Stimulated activated CD8-positive, alpha-beta memory T cell treated with anti-CD3 and anti-CD28 coated beads, Interleukin-7, amount 100 ng/mL, for 48 hours (primary cell): ENCODE results near the gene JCHAIN.
"Not testable (repeated sequence)": the region's sequence is repeated elsewhere in the genome, so short reads cannot be mapped to it uniquely, and the experiment has no call there.

ENCODE experiments used
- DNase-seq, 2 donors: peaks; one replicate each; pipeline ENCODE4 v3.0.0-alpha.2; 2020; ENCODE audit warnings: low read depth in 1 of 2; ENCODE audit errors: extremely low read depth in 1 of 2

JCHAIN gene

GRCh38 chr4:70650741-70651140, 15.6 kb downstream of the JCHAIN start:
- DNase-seq, result not testable (repeated sequence)

DNA sequence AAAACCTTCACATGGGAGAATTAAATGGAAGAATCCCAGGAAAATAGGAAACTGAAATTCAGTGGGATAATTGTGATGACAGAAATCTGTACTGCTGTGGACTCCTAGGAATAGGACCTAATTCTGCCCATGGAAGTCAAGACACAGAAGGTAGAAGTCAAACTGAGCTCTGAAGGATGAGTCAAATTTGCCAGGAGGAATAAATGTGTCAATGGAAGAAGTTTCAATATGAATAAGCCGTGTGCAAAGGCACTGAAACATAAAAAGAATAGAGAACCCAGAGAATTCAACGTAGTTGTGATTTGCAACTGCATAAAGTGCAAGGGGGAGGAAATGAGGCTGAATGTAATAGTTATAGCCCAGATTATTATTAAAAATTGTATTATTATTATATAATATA, 26.1 kb downstream of the JCHAIN start:
- DNase-seq, result no peak

- DNase-seq, result no peak
Observed at GRCh38 chr4:70637239-70637913, 28.9 kb downstream of the JCHAIN start.

- no peak for DNase-seq
Observed at GRCh38 chr4:70634482-70634881, 31.8 kb downstream of the JCHAIN start.

DNA sequence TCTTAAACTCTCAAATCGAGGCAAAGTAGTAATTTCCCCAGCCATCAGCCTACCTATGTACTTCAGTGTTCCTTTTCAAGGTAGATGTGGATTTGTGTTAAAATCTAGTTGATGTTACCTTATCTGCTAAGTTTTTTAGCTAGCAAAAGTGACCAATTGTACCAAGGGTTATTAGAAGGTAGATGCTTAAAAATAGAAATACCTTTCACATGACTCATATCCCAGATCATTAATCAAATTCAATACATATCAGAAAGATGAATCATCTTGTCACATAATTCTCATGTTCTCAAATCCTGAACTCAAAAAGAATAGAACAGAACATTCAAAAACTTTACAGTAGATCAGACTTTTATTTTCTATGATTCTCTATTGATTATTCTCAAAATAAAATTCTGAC, 34.3 kb downstream of the JCHAIN start:
- DNase-seq, result no peak

GRCh38 chr4:70630162-70630561, 36.1 kb downstream of the JCHAIN start:
- DNase-seq, result no peak

DNA sequence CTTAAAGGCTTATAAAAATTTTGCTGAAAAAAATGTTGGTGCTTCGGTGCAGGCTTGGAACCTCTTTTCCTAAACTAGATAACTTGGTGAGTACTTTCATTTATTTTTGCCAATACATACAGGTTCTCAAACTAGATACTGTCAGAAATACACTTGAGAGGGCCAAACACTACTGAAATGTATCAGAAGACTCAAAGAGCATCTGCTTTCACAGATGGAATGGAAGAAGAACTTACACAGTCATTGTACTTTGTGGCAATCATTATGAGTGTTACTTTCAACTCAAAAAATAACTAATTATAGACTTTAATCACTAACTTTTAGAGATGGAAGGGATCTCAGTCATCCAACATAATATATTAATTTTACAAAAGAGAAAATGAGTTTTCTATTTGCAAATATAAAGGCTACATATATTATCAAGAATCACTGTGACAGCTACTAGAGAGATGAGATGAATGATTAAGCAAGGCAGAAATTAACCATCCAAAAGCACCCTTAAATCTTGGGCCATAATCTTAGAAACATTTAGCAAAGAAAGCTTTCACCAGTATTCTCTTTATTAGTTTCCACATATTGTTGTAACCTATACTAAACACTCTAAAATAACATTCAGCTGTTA, 36.7 kb downstream of the JCHAIN start:
- no peak for DNase-seq

- DNase-seq, result no peak
Observed at GRCh38 chr4:70628444-70628843, 37.9 kb downstream of the JCHAIN start, which contains the start of gene ENAM. ENAM (plus strand) TSS chr4:70628744; CDS start chr4:70629501, 757 bp downstream.

DNA sequence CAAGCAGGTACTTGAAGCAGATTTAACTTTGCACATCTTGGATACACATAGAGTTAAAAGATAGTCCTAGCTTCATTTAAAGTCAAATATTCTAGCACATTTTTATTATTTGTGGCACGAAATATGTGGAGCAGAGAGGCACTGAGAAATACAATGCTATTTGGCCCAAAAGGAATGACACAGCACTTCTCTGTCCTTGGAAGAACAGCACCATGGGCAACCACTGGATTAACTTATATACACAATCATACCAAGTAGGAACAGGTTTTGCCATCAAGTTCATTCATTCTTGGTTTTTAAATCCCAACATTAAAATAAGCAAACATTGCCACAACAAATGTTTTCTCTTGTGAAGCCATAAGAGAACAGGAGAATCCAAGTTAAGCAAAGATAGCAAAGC, 38.7 kb downstream of the JCHAIN start:
- no peak for DNase-seq

- DNase-seq, result no peak
Observed at GRCh38 chr4:70624226-70624793, 42.0 kb downstream of the JCHAIN start.

DNA sequence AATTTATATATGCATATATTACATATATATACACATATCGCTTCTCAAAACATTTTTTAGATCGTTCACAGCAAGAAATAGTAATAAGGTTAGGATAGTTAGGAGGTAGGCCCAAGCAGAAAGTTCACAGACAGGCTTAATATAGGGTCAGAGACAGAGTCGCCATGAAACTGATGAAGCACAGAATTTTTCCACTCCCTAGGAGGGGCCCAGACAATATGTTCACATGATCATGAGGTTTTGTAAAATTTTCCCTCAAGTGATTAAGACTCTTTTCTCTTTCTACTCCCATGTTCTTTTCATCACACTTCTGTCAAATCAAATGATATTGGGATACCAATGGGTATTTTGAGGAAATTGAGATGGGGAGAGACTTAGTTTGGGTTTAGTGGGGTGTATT, 43.0 kb downstream of the JCHAIN start:
- no peak for DNase-seq

- no peak for DNase-seq
Observed at GRCh38 chr4:70619778-70620177, 46.5 kb downstream of the JCHAIN start.

DNA sequence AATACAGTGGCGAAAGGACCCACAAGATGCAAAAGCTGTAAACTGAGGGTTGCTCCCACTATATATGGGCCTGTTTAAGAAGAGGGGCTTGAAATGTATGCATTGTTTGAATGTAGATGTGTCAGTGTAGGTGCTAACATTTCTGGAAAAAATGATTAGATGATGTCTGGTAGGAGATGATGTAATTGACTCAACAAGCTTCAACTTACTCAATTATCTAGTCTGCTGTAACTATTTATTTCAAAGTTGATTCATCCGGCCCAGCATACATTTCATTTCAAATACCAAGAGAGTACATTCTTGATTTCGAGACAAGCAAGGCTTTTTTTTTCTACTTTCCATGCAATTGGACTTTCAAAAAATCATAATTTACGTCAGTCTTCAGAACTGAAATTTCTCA, 47.0 kb downstream of the JCHAIN start:
- DNase-seq, result no peak

- no peak for DNase-seq
Observed at GRCh38 chr4:70614184-70614555, 52.1 kb downstream of the JCHAIN start.

DNA sequence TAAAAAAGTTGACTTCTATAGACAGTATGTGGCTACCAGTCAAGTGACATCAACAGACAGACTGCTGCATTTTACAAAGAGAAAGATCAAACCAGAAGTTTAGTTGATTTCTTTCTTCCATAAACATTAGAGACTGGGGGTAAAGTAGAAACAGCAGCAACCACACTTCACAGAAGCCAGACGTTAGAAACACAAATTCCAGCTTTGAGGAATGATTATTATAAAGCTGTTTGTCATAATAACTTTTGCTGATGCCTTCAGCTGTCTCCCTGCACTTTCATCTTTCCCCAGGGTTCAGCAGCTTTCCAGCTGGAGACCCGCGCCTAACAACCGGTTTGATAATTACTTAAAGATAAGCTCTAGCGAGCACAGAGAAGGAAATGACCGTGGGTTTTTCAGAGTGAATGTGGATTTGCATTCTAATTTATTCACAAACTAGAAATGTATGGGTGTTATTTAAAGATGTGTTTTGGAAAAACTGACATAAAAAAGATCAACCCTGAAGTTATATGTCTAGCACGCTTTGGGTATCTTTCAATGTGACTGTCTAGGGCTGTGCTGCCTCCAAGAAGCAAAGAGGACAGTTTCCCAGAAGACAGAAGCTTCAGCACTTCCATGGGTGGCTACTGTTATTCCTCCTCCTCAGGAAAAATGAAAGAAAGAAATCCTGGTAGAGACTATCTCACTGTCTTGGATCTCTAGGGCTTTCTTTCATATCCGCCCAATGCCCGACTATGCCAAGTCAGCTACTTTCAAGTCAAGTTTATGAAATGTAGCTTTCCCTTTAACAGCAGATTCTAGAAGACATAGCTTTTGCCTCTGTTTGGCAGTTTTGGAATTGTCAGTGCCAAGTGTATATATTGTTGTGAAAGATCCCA, 52.8 kb downstream of the JCHAIN start:
- no peak for DNase-seq

DNA sequence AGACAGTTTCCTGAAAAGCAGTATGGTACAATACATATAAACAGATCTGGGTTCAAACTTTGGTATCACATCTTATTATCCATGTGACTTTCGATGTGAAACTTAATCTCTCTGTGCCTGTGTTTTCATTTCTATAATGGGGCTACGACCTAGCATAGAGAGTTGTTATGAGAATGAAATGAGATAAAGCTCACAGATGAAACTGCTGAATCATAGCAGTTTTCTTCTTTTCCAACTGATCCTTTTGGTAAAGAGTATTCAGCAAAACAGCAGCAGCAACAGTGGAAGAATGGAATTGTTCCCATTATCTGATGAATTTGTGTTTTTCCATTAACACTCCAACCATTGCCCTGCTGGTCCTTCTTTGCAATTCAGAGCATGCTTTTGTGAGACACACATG, 58.0 kb downstream of the JCHAIN start:
- no peak for DNase-seq

- no peak for DNase-seq
Observed at GRCh38 chr4:70607334-70607853, 58.9 kb downstream of the JCHAIN start.

- no peak for DNase-seq
Observed at GRCh38 chr4:70606459-70606858, 59.8 kb downstream of the JCHAIN start.
